GM08714 (cell line): ENCODE results near the gene NDFIP2.

Experiments
- H3K4me3 ChIP-seq: fragments of 200-500 bp; sonication (Bioruptor generic); 2 replicates; pipeline ENCODE4 v1.5.1; 2014; ENCODE audit warnings: mild to moderate bottlenecking, low read length, inconsistent platforms
- ZNF274 ChIP-seq: IDR thresholded peaks from 2 replicates; pipeline ENCODE4 v1.6.1; 2012; ENCODE audit warnings: mild to moderate bottlenecking, low read depth, low read length

NDFIP2 gene

DNA sequence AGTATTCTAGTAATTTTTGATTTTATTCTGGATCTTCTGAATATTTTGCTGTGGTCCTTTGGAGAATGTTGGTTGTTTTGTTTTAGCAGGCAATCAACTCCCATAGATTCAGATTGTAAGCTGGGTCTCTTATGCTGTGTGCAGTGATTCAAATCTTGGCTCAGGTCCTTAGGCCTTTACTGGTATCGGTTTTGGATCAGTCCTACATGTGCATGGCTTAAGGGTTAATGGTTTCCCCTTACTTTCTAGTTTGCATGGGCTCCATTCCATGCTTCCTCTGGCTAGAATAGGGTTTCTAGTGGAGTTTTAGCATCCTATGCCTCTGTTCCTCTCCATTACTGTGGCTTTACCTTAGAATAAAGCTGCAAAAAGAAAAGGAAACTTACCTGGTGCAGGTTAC is 16.1 kb downstream of the NDFIP2 start:
- no peak overlapping the region for H3K4me3 ChIP-seq
- TF ChIP-seq ZNF274, result no peak

DNA sequence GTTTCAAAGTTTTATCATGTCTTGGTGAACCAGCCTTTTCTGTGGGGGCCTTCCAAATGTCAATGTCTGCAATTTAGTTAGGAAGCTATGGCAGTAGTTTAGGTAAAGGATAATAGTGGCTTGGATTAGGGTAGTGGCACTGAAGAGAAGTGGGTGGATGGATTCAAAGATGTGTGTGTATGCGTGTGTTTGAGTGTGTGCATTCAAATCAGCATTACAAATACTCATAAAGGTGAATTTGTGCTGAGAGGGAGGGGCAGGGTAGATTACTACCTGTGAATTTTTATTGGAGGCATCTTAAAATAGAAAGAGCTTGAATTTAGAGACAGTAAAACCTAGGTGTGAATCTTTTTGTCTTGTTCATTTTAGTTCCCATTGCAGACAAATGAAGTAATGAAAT is 16.9 kb downstream of the NDFIP2 start:
- no peak for TF ChIP-seq ZNF274

DNA sequence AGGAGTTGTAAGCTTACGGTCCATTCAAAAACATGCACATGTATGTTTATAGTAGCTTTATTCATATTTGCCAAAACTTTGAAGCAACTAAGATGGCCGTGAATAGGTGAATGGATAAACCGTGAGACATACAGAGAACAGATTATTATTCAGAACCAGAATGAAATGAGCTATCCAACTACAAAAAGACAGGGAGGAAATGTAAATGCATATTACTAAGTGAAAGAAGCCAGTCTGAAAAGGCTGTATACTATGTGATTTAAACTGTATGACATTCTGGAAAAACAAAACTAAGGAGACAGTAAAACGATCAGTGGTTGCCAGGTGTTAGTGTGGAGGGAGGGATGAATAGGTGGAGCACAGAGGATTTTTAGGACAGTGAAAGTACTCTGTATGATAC is 19.9 kb downstream of the NDFIP2 start:
- no peak overlapping the region for H3K4me3 ChIP-seq
- TF ChIP-seq ZNF274, result no peak

More for the DNA sequence above, 16.9 kb downstream of the NDFIP2 start:
- H3K4me3 ChIP-seq, result no peak overlapping the region

DNA sequence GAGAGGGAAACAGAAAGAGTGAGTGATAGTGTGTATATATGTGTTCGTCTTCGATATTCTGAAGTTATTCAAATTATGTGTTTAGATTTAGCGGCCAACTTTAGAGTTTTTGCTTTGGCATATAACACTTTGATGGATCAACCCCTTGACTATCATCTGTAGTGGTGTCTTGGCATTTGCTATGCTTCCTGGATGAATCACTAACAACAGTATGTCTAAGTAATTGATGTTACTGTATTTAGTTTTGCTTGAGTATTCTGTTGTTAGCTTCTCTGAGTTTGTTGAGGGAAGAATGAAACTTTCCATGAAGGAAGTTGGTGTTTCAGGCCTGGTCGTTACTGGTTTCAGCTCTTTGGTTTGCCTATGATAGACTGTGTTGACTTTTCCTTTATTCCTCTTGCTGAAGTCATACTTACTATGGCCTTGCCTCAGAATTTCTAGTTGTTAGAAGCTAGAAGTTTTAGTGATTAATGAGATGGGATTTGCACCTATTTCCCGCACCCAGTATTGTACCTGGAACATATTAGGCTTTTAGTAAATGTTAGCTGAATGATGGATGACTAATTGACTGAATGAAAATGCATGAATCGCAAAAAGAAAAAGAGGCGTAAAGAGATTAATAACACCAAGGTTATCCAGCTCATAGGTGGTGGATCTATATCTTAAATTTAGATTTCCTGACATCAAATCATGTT is 20.7 kb downstream of the NDFIP2 start:
- no peak overlapping the region for H3K4me3 ChIP-seq
- no peak for TF ChIP-seq ZNF274

DNA sequence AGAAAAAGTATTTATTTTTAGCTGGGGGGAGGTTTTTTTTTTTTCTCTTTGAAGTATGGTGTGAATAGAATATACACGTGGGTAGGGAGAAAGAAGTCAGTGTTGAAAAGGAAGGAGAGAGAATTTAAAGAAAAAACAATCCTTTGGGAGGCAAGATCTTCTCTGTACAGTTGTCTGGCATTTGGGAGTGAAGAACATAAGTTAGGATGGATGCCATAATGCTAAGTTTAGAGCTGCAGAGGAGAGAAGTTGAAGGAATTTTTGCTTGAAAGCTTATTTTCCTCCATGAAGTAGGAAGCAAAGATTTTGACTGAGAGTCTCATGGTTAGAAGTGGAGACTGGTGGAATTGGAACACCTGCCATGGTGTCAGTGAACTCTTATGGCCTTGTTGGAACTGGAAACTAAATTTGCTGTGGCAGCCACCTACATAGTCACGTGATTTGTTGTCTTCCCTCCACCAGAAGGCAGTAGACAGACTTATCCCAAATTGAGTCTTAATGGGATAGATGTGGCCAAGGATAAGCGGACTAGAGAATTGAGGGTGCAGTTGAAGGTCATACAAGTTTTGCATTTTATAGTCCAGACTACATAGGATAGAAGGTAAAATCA is 22.0 kb downstream of the NDFIP2 start:
- H3K4me3 ChIP-seq, result no peak overlapping the region
- TF ChIP-seq ZNF274, result no peak

DNA sequence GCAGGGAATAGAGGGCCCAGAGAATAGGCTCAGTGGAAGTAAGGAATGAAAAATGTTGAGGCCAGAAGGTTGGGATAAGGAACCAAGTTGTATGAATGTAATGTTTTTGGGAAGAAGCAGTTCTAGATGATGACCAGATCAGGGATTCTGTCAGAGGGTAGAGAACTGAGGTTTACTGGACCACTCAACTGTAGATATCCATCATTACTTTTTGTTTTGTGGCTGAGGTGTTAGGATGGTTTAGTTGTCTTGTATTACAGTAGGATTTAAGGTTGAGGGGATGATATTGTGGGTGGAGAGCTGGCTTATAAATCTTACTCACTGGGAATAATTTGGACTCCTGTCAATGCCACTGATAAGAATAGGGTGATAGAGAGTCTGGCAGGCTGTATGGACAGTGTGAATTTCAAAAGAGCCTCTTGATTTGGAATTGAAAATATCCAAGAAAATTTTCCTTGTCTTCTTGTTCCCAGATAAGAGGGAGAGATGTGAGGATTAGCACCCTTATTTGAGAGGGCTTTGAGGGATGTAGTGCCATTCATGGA is 22.6 kb downstream of the NDFIP2 start:
- H3K4me3 ChIP-seq, result no peak overlapping the region
- no peak for TF ChIP-seq ZNF274

DNA sequence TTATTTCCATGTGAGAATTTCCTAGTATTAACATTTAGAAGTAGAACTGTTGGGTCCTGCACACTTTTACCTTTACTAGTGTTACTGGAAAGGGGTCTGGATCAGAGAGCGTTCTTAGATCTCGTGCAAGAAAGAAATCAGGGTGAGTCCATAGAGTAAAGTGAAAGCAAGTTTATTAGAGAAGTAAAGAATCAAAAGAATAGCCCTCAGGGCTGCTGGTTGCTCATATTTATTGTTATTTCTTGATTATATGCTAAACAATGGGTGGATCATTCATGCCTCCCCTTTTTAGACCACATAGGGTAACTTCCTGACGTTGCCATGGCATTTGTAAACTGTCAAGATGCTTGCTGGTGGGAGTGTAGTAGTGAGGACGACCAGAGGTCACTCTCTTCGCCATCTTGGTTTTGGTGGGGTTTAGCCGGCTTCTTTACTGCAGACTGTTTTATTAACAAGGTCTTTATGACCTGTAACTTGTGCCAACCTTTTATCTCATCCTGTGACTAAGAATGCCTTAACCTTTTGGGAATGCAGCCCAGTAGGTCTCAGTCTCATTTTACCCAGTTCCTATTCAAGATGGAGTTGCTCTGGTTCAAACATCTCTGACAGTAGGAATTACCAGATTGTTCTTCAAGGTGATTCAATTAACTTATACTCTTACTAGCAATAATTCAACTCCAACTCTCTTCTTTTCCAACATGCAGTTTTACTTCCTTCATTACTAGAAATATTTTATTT is 27.4 kb downstream of the NDFIP2 start:
- H3K4me3 ChIP-seq, result no peak overlapping the region
- no peak for TF ChIP-seq ZNF274

DNA sequence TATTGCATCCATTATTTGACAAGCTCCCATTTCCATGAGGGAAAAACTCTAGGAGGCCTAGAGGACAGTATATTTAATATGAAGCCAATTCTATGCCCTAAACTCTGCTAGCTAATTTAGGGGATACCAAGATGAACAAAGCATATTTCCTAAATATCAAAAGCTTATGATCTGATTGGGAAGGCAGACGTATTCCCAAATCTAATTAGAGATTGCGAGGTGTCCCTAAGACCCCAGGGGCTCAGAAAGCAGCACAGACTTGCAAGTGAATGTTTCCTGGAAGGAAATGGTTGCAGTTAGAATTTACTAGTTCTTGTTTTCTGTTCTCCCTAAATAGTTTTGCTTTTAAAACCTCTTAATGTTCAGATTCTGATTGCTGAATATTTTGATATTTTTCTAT is 30.7 kb downstream of the NDFIP2 start:
- TF ChIP-seq ZNF274, result no peak
- H3K4me3 ChIP-seq, result no peak overlapping the region

DNA sequence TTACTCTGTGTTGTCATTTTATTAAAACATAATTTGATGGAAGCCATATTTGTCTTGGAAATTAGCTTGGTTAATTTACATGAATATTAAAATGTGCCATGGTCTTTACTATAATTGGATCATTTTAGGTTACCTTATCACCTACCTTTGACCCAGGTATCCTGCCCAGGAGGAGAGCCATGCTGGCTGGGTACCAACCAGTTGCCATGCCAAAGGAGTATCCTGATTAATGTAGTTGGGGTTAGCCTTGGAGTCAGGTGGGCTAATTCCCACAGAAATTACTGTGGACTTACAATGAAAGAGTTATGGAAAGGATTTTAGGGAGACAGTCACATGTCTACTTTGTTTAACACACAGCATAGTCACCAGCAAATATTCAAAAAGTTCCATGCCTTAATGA is 32.0 kb downstream of the NDFIP2 start:
- no peak overlapping the region for H3K4me3 ChIP-seq
- no peak for TF ChIP-seq ZNF274

DNA sequence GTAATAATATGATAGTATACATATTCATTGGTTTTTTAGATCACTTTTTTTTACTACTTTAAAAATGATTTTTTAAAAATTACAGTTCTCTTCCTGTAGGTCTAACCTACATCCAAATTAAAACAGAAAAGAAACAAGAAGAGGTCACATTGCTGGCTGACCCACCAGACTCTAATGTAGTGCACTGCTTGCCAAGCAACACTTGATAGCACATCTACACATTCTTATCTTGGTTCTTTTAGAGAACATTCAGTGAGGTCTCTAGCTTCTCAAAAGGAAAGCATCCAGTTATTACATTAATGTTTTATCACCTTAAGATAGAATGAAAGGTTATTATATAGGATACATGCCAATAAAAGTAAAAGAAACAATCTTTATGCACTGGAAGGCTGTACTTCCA is 35.6 kb downstream of the NDFIP2 start:
- H3K4me3 ChIP-seq, result no peak overlapping the region
- TF ChIP-seq ZNF274, result no peak

DNA sequence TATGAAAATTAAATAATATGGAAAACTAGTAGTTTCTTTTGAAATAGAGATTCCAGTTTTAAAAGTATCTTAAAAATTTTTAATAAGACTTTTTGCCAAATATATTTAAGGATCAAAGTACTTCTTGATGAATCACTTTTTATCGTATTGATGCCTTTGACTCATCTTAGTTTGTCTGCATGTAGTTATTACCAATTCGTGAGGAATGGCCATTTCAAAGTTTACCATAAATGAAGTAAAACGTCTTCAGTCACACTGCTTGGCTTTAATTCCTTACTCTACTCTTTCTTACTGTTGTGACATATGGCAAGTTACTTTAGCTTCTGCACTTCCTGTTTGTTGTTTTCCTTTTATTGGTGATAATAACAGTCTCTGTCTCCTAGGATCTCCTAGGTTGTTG is 38.3 kb downstream of the NDFIP2 start:
- TF ChIP-seq ZNF274, result no peak
- H3K4me3 ChIP-seq, result no peak overlapping the region

DNA sequence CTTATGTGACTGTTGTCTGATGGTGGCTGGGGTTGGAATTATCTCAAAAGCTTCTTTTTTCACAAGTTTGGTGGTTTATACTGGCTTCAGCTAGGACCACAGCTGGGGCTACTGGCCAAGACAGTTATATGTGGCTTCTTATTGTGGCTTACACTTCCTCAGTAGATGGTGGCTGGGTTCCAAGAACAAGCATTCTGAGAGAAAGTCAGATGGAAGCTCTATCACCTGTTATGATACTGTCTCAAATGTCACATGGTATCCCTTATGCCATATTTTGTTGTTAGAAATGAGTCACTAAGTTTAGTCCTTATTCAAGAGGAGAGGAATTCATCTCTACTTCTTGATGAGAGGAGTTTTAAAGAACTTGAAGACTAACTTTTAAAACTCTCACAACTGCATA is 41.6 kb downstream of the NDFIP2 start:
- no peak overlapping the region for H3K4me3 ChIP-seq
- no peak for TF ChIP-seq ZNF274

DNA sequence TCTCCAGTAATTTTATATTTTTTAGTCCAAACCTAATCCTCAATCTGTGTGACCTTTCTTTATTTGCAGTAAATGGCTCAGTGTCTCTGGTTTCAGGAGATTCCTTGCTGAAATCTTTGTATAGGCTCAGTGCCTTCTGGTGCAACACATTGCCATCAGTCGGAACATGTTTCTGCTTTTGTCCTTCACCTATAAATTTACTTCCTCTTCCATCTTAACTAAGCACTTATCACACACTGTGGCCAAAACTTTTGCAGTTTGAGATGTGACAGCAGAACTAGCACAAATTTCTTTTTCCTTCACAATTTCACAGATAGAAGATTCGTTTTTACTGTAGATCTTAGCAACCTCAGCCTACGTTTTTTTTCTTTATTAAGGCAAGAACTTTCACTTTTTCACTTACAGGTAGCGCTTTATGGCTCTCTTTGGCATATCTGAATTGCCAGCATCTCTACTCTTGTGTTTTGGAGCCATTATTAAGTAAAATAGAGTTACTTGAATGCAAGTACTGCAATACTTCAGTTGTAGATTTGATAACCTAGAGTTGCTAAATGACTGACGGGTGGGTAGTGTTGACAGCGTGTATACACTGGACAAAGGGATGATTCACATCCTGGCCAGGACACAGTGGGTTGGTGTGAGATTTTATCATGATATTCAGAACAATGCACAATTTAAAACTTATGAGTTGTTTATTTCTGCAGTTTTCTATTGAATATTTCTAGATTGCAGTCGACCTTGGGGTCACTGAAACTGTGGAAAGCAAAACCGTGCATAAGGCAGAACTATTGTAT is 44.3 kb downstream of the NDFIP2 start:
- TF ChIP-seq ZNF274, result no peak
- H3K4me3 ChIP-seq, result no peak overlapping the region

DNA sequence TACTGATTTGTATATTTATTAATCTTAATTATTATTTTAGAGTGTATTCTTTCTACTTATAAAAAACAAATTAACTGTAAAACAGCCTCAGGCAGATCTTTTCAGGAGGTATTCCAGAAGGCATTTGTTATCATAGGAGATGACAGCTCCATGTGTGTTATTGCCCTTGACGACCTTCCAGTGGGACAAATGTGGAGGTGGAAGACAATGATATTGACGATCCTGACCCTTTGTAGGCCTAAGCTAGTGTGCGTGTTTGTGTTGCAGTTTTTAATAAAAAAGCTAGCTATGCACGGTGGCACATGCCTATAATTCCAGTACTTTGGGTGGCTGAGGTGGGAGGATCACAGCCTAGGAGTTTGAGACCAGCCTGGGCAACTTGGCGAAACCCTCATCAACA is 46.7 kb downstream of the NDFIP2 start:
- TF ChIP-seq ZNF274, result no peak
- no peak overlapping the region for H3K4me3 ChIP-seq
